Epithelial cell of proximal tubule (primary cell): ENCODE results near the gene MRPL4. TPM values are rescaled to one million over a fixed set of nuclear protein-coding genes. Genes with fewer than 3 reads are reported as not detected.

Experiments used
- DNase-seq: peaks from one replicate; pipeline ENCODE4 v3.0.0-alpha.2; 2011; ENCODE audit warnings: low read depth
- H3K4me3 ChIP-seq: 2 replicates; pipeline ENCODE4 v1.5.1; 2011; ENCODE audit warnings: low read depth, mild to moderate bottlenecking, low read length
- CTCF ChIP-seq: conservative IDR thresholded peaks from 2 replicates; pipeline ENCODE4 v1.5.1; 2012; ENCODE audit warnings: low read depth, mild to moderate bottlenecking, low read length
- total RNA-seq: library from RNA; depleted of rRNA; stranded (reverse); fragments of >200 nt; gene quantifications from 2 replicates; pipeline ENCODE4 v1.2.3, GENCODE V29; 2015

The MRPL4 gene
- 104 and 156 TPM in 2 replicates for total RNA-seq

DNA sequence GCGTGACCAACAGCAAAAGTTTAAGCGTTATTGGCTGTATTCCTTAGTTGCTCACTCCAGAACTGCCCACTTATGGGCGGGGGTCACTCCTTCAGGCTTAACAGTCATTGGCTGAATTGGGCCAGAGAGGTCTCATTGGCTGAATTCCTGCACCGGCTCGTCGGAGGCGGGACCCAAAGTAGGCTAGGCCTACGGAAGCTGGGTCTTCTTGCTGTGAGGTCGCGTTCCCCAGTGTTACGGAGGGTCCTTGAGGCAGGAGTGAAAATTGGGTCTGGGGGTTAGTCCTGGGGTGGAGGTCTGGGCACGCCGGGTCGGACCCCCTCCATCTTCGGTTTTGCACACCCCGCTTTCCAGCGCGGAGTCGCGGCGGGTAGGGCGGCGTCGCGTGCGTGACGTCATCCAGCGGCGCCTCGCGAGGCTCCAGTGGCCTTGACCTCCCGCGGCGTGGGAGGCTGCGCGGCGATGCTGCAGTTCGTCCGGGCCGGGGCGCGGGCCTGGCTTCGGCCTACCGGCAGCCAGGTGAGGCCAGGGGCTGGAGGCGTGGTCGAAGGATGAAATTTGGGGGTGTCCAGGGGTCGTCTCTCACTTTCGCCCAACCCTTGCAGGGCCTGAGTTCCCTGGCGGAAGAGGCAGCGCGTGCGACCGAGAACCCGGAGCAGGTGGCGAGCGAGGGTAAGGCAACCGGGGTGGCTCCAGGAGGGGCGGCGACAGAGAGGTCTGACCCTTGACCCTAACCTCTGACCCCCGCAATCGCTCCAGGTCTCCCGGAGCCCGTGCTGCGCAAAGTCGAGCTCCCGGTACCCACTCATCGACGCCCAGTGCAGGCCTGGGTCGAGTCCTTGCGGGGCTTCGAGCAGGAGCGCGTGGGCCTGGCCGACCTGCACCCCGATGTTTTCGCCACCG is at the start of gene MRPL4:
TSS of gene MRPL4 (plus strand) at position 423 of the 903 bp plus-strand sequence. CDS start at position 463, 40 bp downstream.
- TF ChIP-seq CTCF = no peak
- DNase-seq = peak; percentile 92
- H3K4me3 ChIP-seq = peak within 1 kb of the TSS; percentile 89

GRCh38 chr19:10203686-10204085 is 48.3 kb upstream of the MRPL4 start:
- H3K4me3 ChIP-seq = no peak overlapping the region
- DNase-seq = no peak
- TF ChIP-seq CTCF = no peak

DNA sequence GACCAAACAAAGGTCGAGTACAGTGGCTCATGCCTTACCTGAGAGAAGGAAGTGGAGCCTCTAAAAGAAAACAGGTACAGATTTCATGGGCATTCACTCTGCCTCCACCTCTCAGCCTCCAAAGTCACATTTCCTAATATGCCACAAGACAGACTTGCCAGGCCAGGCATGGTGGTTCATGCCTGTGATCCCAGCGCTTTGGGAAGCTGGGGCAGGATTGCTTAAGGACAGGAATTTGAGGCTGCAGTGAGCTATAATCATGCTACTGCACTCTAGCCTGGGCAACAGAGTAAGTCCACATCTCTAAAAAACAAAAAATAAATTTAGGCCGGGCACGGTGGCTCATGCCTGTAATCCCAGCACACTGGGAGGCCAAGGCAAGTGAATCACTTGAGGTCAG is 46.4 kb upstream of the MRPL4 start:
- no peak for TF ChIP-seq CTCF
- H3K4me3 ChIP-seq = no peak overlapping the region
- DNase-seq = no peak

DNA sequence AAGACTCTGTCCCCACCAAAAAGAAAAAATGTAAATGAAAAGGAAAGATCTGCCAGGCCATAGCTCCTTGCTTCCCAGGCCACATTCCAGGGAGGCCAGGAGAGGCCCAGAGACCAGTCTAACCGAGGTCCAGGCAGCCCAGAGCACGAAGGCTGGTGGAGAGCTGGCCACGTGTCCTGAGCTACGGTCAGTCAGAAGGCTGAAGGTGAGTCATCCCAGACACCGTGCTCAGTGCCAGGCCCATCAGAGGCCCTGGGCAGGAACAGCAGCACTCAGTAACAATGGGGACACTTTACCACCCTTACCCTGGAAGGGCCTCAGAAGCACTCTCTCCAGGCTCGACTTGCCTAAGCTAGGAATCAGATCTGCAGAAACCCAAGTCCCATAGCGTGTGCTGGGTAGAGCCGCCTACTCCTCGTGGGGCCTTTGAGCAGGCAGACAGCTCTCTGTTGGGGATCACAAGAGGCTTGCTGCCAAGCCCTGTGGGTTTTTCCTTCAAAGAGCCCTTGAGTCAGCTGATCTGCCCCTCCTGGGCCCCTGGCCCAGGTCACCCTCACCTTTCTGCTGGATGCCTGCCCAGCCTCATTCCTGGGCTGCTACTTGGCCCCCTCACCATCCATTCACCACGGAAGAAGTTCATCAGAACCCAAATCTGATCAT is 45.7 kb upstream of the MRPL4 start:
- TF ChIP-seq CTCF = no peak
- no peak for DNase-seq
- H3K4me3 ChIP-seq = no peak overlapping the region

- no peak for TF ChIP-seq CTCF
- DNase-seq = no peak
- H3K4me3 ChIP-seq = no peak overlapping the region
Observed at GRCh38 chr19:10207026-10207425, 45.0 kb upstream of the MRPL4 start.

DNA sequence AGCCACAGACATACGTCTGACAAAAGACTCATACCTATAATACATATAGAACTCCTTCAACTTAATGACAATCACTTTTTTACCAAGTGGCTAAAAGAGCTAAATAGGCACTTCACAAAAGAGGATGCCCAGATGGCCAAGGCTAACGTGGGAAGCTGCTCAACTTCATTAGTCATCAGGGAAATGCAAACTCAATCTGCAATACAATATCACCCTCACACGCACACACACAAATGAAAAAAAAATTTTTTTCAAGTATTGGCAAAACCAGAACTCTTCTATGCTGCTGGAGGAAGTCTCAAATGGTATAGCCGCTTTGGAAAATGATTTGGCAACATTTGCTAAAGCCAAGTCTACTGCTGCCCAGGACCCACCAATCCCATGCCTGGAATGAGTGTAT is 42.7 kb upstream of the MRPL4 start:
- TF ChIP-seq CTCF = no peak
- H3K4me3 ChIP-seq = no peak overlapping the region
- DNase-seq = no peak
